ENCODE results near the gene SBDS.
"Not testable (repeated sequence)": the region's sequence is repeated elsewhere in the genome, so short reads cannot be mapped to it uniquely, and the experiment has no call there.

Gene SBDS

DNA sequence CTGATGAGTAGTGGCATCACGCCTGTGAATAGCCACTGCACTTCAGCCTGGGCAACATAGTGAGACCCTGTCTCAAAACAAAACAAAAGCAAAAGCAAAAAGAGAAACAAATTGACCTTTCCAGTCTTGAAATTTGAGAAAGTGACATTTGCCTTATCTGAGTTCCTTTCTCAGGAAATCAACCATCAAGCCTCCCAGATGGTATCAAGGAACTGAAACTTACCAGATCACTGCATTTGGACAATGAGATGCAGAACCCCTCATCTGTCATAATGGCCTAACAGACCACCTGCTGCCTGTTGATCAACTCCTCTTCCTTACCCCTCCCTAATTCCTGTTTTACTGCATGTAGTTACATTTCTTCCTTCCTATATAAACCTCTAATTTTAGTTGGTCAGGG is 15.1 kb downstream of the SBDS start:
- H3K27ac ChIP-seq, H3K4me2 ChIP-seq, H3K9ac ChIP-seq, H3K27me3 ChIP-seq, H4K20me1 ChIP-seq, H3K4me1 ChIP-seq, H3K36me3 ChIP-seq: not testable (repeated sequence)
- H3K9me3 ChIP-seq: peaks cover 39% of the 10 kb centered on the region
- H3K4me3 ChIP-seq: 0 out of 2 replicates have a peak overlapping the region, but pooled peaks have one; percentile 14

DNA sequence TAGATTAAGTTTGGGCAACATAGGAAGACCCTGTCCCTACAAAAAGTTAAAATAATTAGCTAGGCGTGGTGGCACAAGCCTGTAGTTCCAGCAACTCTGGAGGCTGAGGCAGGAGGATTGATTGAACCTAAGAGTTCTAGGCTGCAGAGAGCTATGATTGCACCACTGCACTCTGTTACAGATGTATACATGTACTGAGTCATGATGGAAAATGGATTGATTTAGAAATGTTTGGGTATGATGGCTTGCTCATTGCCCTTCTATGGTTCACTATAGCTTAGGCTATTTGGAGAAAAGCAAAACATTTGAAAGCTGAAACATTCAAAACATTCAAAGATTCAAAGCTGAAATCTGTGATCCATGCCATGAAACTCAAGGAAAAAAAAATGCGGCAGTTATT is 16.4 kb downstream of the SBDS start:
- H4K20me1 ChIP-seq, H3K27ac ChIP-seq, H3K27me3 ChIP-seq, H3K36me3 ChIP-seq, H3K4me2 ChIP-seq, H3K9ac ChIP-seq, H3K4me3 ChIP-seq, H3K4me1 ChIP-seq: not testable (repeated sequence)
- peaks cover 47% of the 10 kb centered on the region for H3K9me3 ChIP-seq

- H3K27me3 ChIP-seq, H3K4me1 ChIP-seq, H3K4me3 ChIP-seq, H3K9ac ChIP-seq, H3K27ac ChIP-seq, H3K36me3 ChIP-seq, H3K4me2 ChIP-seq, H4K20me1 ChIP-seq: not testable (repeated sequence)
- H3K9me3 ChIP-seq: peaks cover 47% of the 10 kb centered on the region
Observed at GRCh38 chr7:66978312-66978711, 17.1 kb downstream of the SBDS start.

GRCh38 chr7:66974986-66975590 is 20.3 kb downstream of the SBDS start:
- Histone ChIP-seq H3K9ac (no peak overlapping the region), H3K4me2 (no peak overlapping the region), H3K9me3 (peaks cover 26% of the 10 kb centered on the region), H3K27me3 (no peaks in the 10 kb centered on the region), H3K27ac (no peak overlapping the region), H3K36me3 (0 out of 2 replicates have a peak, but pooled peaks cover 2% of the 10 kb centered on the region), H3K4me3 (no peak overlapping the region), H3K4me1 (no peaks in the 10 kb centered on the region), H4K20me1 (no peaks in the 10 kb centered on the region)
- no peak for TF ChIP-seq Cebpa-rat (IDR thresholded peaks at IDR 0.05)

GRCh38 chr7:66970310-66970709 is 25.1 kb downstream of the SBDS start:
- Histone ChIP-seq H3K9ac (no peak overlapping the region), H4K20me1 (no peaks in the 10 kb centered on the region), H3K9me3 (peaks cover 7% of the 10 kb centered on the region), H3K36me3 (no peaks in the 10 kb centered on the region), H3K27ac (no peak overlapping the region), H3K27me3 (no peaks in the 10 kb centered on the region), H3K4me3 (no peak overlapping the region), H3K4me2 (no peak overlapping the region), H3K4me1 (no peaks in the 10 kb centered on the region)
- TF ChIP-seq Cebpa-rat (IDR thresholded peaks at IDR 0.05): no peak

GRCh38 chr7:66969001-66969400 is 26.4 kb downstream of the SBDS start:
- H3K27me3 ChIP-seq, H4K20me1 ChIP-seq, H3K9ac ChIP-seq, H3K4me1 ChIP-seq, H3K4me3 ChIP-seq, H3K4me2 ChIP-seq, H3K36me3 ChIP-seq, H3K27ac ChIP-seq, H3K9me3 ChIP-seq: not testable (repeated sequence)

DNA sequence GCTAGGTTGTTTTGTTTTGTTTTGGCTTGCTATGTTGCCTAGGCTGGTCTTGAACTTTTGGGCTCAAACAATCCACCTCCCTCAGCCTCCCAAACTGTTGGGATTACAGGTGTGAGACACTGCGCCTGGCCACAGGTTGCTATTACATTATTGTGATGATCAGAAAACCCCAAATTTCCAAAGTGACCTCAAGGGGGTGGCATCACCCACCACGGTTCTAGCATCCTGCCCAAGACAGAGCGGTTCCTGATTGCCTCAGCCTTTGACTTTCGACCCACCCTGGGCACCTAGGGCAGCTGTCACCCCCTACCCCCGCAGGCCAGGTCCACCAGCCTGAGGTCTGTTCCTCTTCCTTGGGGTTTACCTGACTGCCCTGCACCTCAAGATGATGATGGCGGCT is 28.4 kb downstream of the SBDS start:
- no peaks in the 10 kb centered on the region for H4K20me1 ChIP-seq
- H3K4me1 ChIP-seq: peaks cover 7% of the 10 kb centered on the region; the same call in 1 of the 2 replicates
- no peak for TF ChIP-seq Cebpa-rat (IDR thresholded peaks at IDR 0.05)
- H3K4me2 ChIP-seq: no peak overlapping the region
- no peak overlapping the region for H3K27ac ChIP-seq
- H3K9me3 ChIP-seq: no peaks in the 10 kb centered on the region
- H3K27me3 ChIP-seq: no peaks in the 10 kb centered on the region
- 0 out of 2 replicates have a peak, but pooled peaks cover 4% of the 10 kb centered on the region for H3K36me3 ChIP-seq
- H3K4me3 ChIP-seq: no peak overlapping the region
- H3K9ac ChIP-seq: no peak overlapping the region

DNA sequence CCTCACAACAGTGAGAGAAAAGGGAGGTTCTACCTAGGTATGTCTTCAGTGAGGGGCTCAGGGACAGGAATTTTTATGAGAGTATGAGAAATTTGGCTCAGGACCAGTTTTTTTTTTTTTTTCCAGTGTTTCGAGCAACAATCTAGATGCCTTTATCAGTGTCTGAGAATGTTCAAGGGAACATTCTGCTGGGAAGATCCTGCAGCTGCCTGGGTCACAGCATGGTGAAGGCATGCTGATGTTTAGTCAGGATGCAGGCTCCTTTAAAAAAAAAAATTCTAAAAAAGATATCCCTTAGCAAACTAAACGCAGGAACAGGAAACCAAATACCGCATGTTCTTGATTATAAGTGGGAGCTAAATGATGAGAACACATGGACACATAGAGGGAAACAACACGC is 31.0 kb downstream of the SBDS start:
- no peak overlapping the region for H3K9ac ChIP-seq
- H3K9me3 ChIP-seq: no peaks in the 10 kb centered on the region
- no peaks in the 10 kb centered on the region for H3K27me3 ChIP-seq
- peaks cover 25% of the 10 kb centered on the region for H3K36me3 ChIP-seq
- no peaks in the 10 kb centered on the region for H4K20me1 ChIP-seq
- H3K4me2 ChIP-seq: peak overlapping the region; percentile 2; the same call in 1 of the 2 replicates
- no peak overlapping the region for H3K27ac ChIP-seq
- no peak overlapping the region for H3K4me3 ChIP-seq
- TF ChIP-seq Cebpa-rat (IDR thresholded peaks at IDR 0.05): no peak
- peaks cover 7% of the 10 kb centered on the region; the same call in 1 of the 2 replicates for H3K4me1 ChIP-seq

- Histone ChIP-seq H3K4me3 (no peak overlapping the region), H3K9me3 (no peaks in the 10 kb centered on the region), H3K27ac (no peak overlapping the region), H3K36me3 (peaks cover 57% of the 10 kb centered on the region), H3K27me3 (no peaks in the 10 kb centered on the region), H3K4me1 (peaks cover 7% of the 10 kb centered on the region; the same call in 1 of the 2 replicates), H3K9ac (no peak overlapping the region), H3K4me2 (no peak overlapping the region), H4K20me1 (peaks cover 8% of the 10 kb centered on the region; the same call in 1 of the 2 replicates)
- no peak for TF ChIP-seq Cebpa-rat (IDR thresholded peaks at IDR 0.05)
Observed at GRCh38 chr7:66961096-66961495, 34.3 kb downstream of the SBDS start.

DNA sequence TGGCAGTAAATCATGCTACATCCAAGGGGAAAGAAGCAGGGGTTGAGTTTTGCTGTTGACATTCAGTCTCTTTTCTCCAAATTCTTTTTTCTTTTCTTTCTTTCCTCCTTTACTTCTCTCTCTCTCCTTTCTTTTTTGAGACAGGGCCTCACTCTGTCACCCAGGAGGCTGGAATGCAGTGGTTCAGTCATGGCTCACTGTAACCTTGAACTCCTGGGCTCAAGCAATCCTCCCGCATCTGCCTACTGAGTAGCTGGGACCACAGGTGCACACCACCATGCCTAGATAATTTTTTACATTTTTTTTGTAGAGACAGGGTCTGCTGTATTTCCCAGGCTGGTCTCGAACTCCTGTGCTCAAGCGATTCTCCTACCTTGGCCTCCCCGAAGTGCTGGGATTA is 35.2 kb downstream of the SBDS start:
- Histone ChIP-seq H3K4me2 (no peak overlapping the region), H4K20me1 (peaks cover 8% of the 10 kb centered on the region; the same call in 1 of the 2 replicates), H3K36me3 (peaks cover 66% of the 10 kb centered on the region), H3K27me3 (no peaks in the 10 kb centered on the region), H3K4me3 (no peak overlapping the region), H3K9ac (no peak overlapping the region), H3K4me1 (peaks cover 7% of the 10 kb centered on the region; the same call in 1 of the 2 replicates), H3K27ac (no peak overlapping the region), H3K9me3 (no peaks in the 10 kb centered on the region)
- TF ChIP-seq Cebpa-rat (IDR thresholded peaks at IDR 0.05): no peak

Data from BLaER1 (cell line).